Gastroesophageal sphincter (tissue), 4 donors: ENCODE results near the gene CLASP2. TPM values are rescaled to one million over a fixed set of nuclear protein-coding genes. Genes with fewer than 3 reads are reported as not detected.
"Not testable (repeated sequence)": the region's sequence is repeated elsewhere in the genome, so short reads cannot be mapped to it uniquely, and the experiment has no call there.

Experiments
- ATAC-seq: fragments of 150-250 bp; one replicate; pipeline ENCODE4 v1.9.1; 2016; ENCODE audit warnings: mild to moderate bottlenecking, moderate library complexity
- H3K27ac ChIP-seq, 4 donors: fragments of 200-600 bp; sonication (generic) in 3 of 4; 1 replicate in 3 of 4; 2 replicates in 1 of 4; pipeline ENCODE4 v1.5.1; 2016 to 2019
- H3K27me3 ChIP-seq: fragments of 200-600 bp; sonication (generic); one replicate; pipeline ENCODE4 v1.5.1; 2019
- H3K36me3 ChIP-seq, 2 donors: fragments of 200-600 bp; sonication (generic); one replicate each; pipeline ENCODE4 v1.5.1; 2019; ENCODE audit warnings: control low read depth in 1 of 2
- H3K4me1 ChIP-seq, 3 donors: fragments of 200-600 bp; sonication (generic); 1 replicate in 2 of 3; 2 replicates in 1 of 3; pipeline ENCODE4 v1.5.1; 2016 to 2019; ENCODE audit warnings: control low read depth in 2 of 3
- H3K4me3 ChIP-seq, 2 donors: fragments of 200-600 bp; sonication (generic); one replicate each; pipeline ENCODE4 v1.5.1; 2019; ENCODE audit warnings: mild to moderate bottlenecking in 1 of 2, moderate library complexity in 1 of 2
- H3K9me3 ChIP-seq, 3 donors: fragments of 200-600 bp; sonication (generic); one replicate each; pipeline ENCODE4 v1.5.1; 2017 to 2019; ENCODE audit warnings: control low read depth in 2 of 3
- CTCF ChIP-seq, 4 experiments: fragments of 200-600 bp in 2 of 4; fragments of 450-650 bp in 2 of 4; sonication (generic) in 1 of 4; IDR thresholded peaks; one replicate each; pipeline ENCODE4 v1.5.1; 2017 to 2019; ENCODE audit warnings: antibody characterized with exemption in 4 of 4, mild to moderate bottlenecking in 2 of 4, moderate library complexity in 2 of 4
- EP300 ChIP-seq: sonication (generic); formaldehyde crosslinking; IDR thresholded peaks from one replicate; pipeline ENCODE4 v1.6.1; 2017; ENCODE audit warnings: antibody characterized with exemption, mild to moderate bottlenecking
- POLR2A ChIP-seq, 2 donors: fragments of 450-650 bp; IDR thresholded peaks; one replicate each; pipeline ENCODE4 v1.6.1; 2017; ENCODE audit warnings: antibody characterized with exemption in 2 of 2, mild to moderate bottlenecking in 2 of 2, moderate library complexity in 1 of 2
- POLR2AphosphoS5 ChIP-seq: sonication (generic); formaldehyde crosslinking; IDR thresholded peaks from one replicate; pipeline ENCODE4 v1.6.1; 2017; ENCODE audit warnings: antibody characterized with exemption
- WGBS, 2 donors: methylation state at CpG; one replicate each; pipeline ENCODE4 v1.1.5; 2018; ENCODE audit warnings: low coverage in 1 of 2; 5-methylcytosine and 5-hydroxymethylcytosine counted together
- small RNA-seq, 4 donors: library from RNA; depleted of rRNA; stranded (forward); fragments of <200 nt; gene quantifications; one replicate each; pipeline ENCODE3, GENCODE V24; 2016
- total RNA-seq, 4 donors: library from RNA; depleted of rRNA; stranded (reverse); fragments of >200 nt; gene quantifications; one replicate each; pipeline ENCODE4 v1.1.0, GENCODE V29; 2016

Gene CLASP2
- total RNA-seq, 4 donors from 2014 or later: 45.3 to 90.7 (median 54.1) TPM

DNA sequence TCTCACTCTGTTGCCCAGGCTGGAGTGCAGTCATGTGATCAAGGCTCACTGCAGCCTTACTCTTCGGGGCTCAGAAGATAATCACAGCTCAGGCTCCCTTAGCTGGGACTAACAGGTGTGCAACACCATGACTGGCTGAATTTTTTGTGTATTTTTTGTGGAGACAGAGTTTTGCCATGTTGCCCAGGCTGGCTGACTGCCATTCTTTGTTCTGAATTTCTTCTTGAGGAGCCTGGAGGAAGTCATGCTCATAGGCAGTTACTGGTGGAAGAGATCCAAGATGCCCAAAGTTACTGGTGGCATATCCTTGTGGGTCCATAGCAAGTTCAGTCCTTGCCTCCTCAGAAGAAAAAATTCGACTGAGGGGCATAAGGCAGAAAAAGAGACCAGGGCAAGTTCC, 261.3 kb downstream of the CLASP2 start:
- Histone ChIP-seq H3K27ac (no peak overlapping the region), H3K27me3 (no peaks in the 10 kb centered on the region), H3K4me1 (no peaks in the 10 kb centered on the region), H3K4me3 (no peak overlapping the region), H3K36me3 (peaks cover 0 to 6% of the 10 kb centered on the region in 2 donors), H3K9me3 (peaks cover 0 to 11% (median 0%) of the 10 kb centered on the region in 3 donors)
- no CpG with 5 or more reads among the region's 2 CpGs for WGBS, 2 donors
- no peak for ATAC-seq
- TF ChIP-seq CTCF (IDR thresholded peaks at IDR 0.05) (no peak), EP300 (no peak), POLR2A (IDR thresholded peaks at IDR 0.05) (no peak), POLR2AphosphoS5 (no peak)

GRCh38 chr3:33453331-33453761, 264.7 kb downstream of the CLASP2 start:
- TF ChIP-seq EP300 (no peak), POLR2A (IDR thresholded peaks at IDR 0.05) (no peak), CTCF (IDR thresholded peaks at IDR 0.05) (no peak), POLR2AphosphoS5 (no peak)
- H3K36me3 ChIP-seq: no peaks in the 10 kb centered on the region
- no peaks in the 10 kb centered on the region for H3K9me3 ChIP-seq
- ATAC-seq: no peak
- no peak overlapping the region for H3K4me3 ChIP-seq
- no CpG with 5 or more reads among the region's 19 CpGs for WGBS, 2 donors
- H3K27me3 ChIP-seq: no peaks in the 10 kb centered on the region
- H3K4me1 ChIP-seq: no peaks in the 10 kb centered on the region
- H3K27ac ChIP-seq: no peak overlapping the region

GRCh38 chr3:33451994-33452393, 266.1 kb downstream of the CLASP2 start:
- not testable (repeated sequence) for H3K4me1 ChIP-seq, H3K27ac ChIP-seq, H3K27me3 ChIP-seq, ATAC-seq, H3K4me3 ChIP-seq, H3K9me3 ChIP-seq, H3K36me3 ChIP-seq
- WGBS, 2 donors: 91 to 100% methylated on average over 1 of the region's 1 CpG

GRCh38 chr3:33447958-33448357, 270.1 kb downstream of the CLASP2 start:
- WGBS, 2 donors: 93 to 98% methylated on average over 3 to 13 of the region's 15 CpGs
- Histone ChIP-seq H3K27me3 (no peaks in the 10 kb centered on the region), H3K36me3 (no peaks in the 10 kb centered on the region), H3K4me1 (no peaks in the 10 kb centered on the region), H3K27ac (no peak overlapping the region), H3K4me3 (no peak overlapping the region), H3K9me3 (no peaks in the 10 kb centered on the region)
- TF ChIP-seq EP300: no peak
- no peak for TF ChIP-seq CTCF (IDR thresholded peaks at IDR 0.05)
- no peak for TF ChIP-seq POLR2AphosphoS5
- no peak for TF ChIP-seq POLR2A (IDR thresholded peaks at IDR 0.05)
- ATAC-seq: no peak

DNA sequence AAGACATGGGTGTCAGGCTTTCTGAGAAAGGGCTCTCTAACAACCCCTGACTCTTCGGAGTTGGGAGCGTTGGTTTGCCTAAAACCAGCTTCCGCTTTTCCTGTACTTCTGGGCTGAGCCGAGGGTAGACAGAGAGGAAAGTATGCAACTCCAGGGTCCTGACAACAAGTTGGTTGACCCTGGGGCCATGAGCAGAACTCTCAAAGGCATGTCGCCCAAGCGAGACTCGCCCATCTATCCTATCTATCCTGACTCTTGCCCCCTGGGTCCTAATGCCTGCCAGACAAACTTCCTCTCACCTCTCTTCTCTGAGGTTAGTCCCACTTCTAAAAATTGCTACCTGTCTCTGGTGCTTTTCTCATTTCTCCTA, 270.8 kb downstream of the CLASP2 start:
- not testable (repeated sequence) for ATAC-seq, H3K27ac ChIP-seq, H3K27me3 ChIP-seq, H3K9me3 ChIP-seq, H3K4me1 ChIP-seq, H3K4me3 ChIP-seq, H3K36me3 ChIP-seq
- 86% methylated on average over 7 of the region's 7 CpGs; no CpG with 5 or more reads in 1 of the 2 donors for WGBS, 2 donors

Small RNA genes within 50 kb of the gene (small RNA-seq; reads per million reads assigned to genes)
- 0 reads per million in 4 donors for gene COX6CP10
- gene RNA5SP128: 0 to 0.12 (median 0) reads per million in 4 donors

Other genes starting within 250 kb of the CLASP2 start
- gene PDCD6IP, start 80.4 kb upstream of the CLASP2 start, total RNA-seq: 100 to 1,000 TPM; 151 to 290 (median 186) TPM